AG09309 (cell line): ENCODE measurements around the gene NHERF2.

ENCODE experiments used
- DNase-seq: peaks from one replicate; pipeline ENCODE4 v3.0.0-alpha.2; 2010; ENCODE audit warnings: low read depth
- H3K4me3 ChIP-seq: 2 replicates; pipeline ENCODE4 v1.5.1; 2011; ENCODE audit warnings: mild to moderate bottlenecking, low read depth, low read length, moderate library complexity; ENCODE audit not compliant: control insufficient read depth
- CTCF ChIP-seq: IDR thresholded peaks from 2 replicates; pipeline ENCODE4 v1.5.1; 2011; ENCODE audit warnings: mild to moderate bottlenecking, low read depth, low read length, inconsistent platforms; ENCODE audit not compliant: insufficient read depth, control insufficient read depth; ENCODE audit errors: missing control alignments

The NHERF2 gene

GRCh38 chr16:2005646-2006045, 21.1 kb upstream of the NHERF2 start:
- DNase-seq: no peak
- H3K4me3 ChIP-seq: no peak overlapping the region
- no peak for TF ChIP-seq CTCF

- no peak for TF ChIP-seq CTCF
- H3K4me3 ChIP-seq: no peak overlapping the region
- no peak for DNase-seq
Observed at GRCh38 chr16:2006317-2006716, 20.4 kb upstream of the NHERF2 start.

- TF ChIP-seq CTCF: no peak
- peak overlapping the region; percentile 56 for H3K4me3 ChIP-seq
- DNase-seq: no peak
Observed at GRCh38 chr16:2007081-2007836, 19.4 kb upstream of the NHERF2 start.

- no peak for TF ChIP-seq CTCF
- DNase-seq: peak; percentile 68
- peak overlapping the region; percentile 56 for H3K4me3 ChIP-seq
Observed at GRCh38 chr16:2008009-2008526, 18.6 kb upstream of the NHERF2 start.

- H3K4me3 ChIP-seq: peak overlapping the region; percentile 56
- DNase-seq: no peak
- TF ChIP-seq CTCF: no peak
Observed at GRCh38 chr16:2008631-2009163, 18.0 kb upstream of the NHERF2 start.

- H3K4me3 ChIP-seq: peak overlapping the region; percentile 56
- no peak for DNase-seq
- TF ChIP-seq CTCF: no peak
Observed at GRCh38 chr16:2009164-2009711, 17.5 kb upstream of the NHERF2 start.
